ENCODE measurements around the gene CCT7. TPM values are rescaled to one million over a fixed set of nuclear protein-coding genes. Genes with fewer than 3 reads are reported as not detected.

Gene CCT7
- 542 to 951 TPM (median 575 TPM) in 5 replicates for total RNA-seq (2022; extraction: Qiagen RNA extraction)

GRCh38 chr2:73233932-73234832 lies at the start of gene CCT7:
Gene CCT7 (plus strand): TSS chr2:73234308. CDS start chr2:73234379, 71 bp downstream.

DNA sequence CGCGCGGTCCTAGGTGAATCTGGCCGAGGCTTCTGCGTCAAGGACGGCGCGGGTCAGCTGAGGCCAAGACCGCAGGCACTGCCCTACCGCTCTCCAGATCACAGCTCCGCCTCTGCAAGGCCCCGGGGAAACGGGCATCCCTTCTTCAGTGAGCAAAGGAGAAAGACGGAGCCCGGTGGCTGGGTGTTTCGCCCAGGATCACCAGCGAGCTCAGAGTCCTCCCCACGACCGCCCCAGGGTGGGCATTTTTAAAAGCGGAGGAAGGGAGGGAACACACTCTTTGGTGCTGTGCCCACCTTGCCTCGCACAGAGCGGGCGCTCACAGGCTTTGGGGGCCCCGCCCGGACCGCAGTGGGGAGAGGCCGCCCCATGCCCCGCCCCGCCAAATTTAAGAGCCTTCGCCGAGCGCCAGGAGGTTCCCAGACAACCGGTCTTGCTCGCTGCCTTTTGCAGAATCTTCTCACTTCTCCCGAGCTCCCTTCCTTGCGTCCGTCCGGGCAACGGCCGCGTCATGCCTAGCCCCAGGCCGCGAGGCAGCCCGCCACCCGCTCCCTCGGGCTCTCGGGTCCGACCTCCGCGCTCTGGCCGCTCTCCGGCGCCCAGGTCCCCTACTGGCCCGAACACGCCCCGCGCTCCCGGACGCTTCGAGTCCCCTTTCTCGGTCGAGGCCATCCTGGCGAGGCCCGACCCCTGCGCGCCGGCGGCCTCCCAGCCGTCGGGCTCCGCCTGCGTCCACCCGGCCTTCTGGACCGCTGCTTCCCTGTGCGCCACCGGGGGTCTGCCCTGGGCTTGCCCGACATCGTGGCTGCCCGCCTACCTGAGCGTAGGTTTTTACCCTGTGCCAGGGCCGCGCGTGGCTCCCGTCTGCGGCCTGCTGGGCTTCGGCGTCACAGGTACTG lies 31.7 kb upstream of the CCT7 start, which contains the start of gene NOTO:
TSS of gene NOTO (plus strand) at position 419 of the 899 bp plus-strand sequence. CDS start at position 512, 93 bp downstream.

DNA sequence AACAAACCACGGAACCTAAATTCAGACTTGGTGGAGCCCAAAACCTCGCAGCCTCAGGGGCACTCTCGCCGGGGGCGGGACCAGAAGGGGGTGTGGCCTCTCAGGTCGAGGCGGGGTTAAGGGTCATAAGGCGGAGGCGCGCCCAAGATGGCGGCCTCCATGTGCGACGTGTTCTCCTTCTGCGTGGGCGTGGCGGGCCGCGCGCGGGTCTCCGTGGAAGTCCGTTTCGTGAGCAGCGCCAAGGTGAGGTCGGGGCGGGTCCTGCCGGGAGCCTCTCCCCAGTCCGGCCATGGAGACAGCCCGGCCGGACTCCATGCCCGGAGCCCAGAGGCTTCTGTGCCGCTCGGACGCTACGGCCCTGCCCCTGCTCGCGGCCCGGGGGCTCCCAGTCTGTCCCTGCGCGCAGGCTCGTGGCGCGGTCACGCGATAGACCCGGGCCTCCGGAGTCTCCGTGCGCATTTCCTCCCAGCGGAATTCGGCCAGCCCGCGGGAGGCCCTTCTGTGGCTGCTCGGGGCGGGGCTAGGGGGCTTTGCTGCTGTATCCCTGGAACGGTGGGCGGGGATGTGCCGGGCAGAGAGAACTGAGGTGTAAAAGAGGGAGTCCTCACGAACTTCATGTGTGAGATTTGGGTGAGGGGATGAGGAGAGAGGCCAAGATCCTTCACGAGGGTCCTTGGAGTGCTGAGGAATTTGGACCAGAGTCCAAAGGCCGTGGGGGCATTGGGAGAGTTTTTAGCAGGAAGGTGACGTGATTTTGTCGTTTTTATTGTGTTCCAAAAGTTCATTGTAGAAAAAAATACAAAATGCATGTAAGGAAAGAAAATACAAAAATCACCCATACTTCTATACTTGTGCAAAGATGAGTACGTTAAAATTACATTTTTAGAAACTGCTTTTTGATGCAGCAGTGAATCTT lies 19.7 kb upstream of the CCT7 start, which contains the start of gene SMYD5:
TSS of gene SMYD5 (plus strand) at position 126 of the 916 bp plus-strand sequence. CDS start at position 148, 22 bp downstream.

DNA sequence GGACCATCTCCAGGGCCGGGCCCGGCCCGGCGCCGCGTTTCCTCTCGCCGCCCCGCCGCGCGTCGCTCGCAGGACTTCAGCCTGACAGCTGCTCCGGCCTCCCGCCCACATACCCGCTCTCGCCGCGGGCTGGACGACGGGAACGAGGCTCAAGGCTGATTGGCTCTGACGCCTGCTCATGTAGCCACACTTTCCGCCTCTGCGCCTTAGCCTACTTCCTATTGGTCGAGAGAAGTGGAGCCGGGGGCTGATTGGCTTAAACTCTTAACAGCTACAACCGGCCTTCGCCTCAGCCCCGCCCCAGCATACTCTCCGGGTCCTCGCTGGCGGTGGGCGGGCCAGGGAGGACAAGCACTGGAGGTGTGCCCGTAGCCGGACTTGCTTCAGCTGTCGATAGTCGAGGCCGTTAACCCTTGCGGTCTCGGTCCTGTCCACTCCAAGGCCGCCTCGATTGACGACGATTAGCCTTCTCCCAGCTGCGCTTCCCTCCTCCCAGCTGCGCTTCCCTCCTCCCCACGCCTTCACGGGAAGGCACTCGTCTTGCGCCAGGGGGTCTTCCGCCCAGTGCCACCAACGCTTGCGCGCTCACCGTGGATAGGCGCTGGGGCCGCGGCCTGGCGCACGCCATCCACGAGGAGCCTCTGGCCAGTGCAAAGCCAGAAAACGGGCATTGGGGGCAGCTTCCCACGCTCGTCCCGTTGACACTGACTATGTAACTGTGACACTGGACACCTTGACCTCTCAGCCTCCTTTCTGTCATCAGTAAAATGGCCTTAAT lies 765 bp upstream of the CCT7 start, which contains the start of gene PRADC1:
TSS of gene PRADC1 (minus strand) at position 86 of the 778 bp plus-strand sequence. CDS start at position 7, 79 bp downstream.

GRCh38 chr2:73284296-73285158 lies 50.4 kb downstream of the CCT7 start, which contains the start of gene FBXO41:
Gene FBXO41 (minus strand): TSS chr2:73284478. CDS start chr2:73269630, 14,848 bp downstream.

DNA sequence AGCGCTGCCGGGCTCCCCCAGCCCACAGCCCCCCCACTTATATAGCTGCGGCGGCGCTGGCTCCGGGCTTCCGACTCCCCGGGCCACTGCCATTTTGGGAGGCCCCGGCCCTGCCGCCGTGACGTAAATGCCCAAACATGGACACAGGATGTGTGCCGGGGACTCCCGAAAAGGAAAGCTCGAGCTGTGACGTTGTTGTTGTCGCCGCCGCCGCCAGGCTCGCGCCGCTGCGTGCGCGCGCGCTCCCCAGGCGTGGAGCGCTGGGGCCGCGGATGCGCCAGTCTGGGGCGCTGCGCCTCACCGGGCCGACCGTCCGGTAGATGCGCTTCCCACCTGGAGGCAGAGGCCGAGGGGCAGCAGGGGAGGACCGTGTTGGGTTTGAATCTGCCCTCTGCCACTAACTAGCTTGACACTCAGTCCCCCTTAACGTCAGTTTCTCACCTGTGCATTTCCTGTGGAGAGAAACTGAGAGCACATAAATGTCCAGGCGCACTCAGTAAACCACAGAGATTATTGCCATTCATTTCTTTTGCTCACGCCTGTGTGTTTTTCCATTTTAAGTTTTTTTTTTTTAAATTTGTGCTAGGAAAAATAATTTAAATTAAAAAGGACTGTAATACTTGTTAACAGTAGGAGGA lies 59.5 kb downstream of the CCT7 start, which contains the start of gene EGR4:
TSS of gene EGR4 (minus strand) at position 15 of the 638 bp plus-strand sequence. CDS start 231 bp downstream, outside the sequence.

Other genes starting within 250 kb of the CCT7 start
- gene SFXN5, start 162.6 kb upstream of the CCT7 start, total RNA-seq (2022; extraction: Qiagen RNA extraction), result 9.8 to 15.5 TPM (median 11.9 TPM) in 5 replicates
- 31.9 to 35.0 TPM (median 33.3 TPM) in 5 replicates for gene RAB11FIP5, start 121.4 kb upstream of the CCT7 start, total RNA-seq (2022; extraction: Qiagen RNA extraction)
- gene NOTO, start 31.7 kb upstream of the CCT7 start, total RNA-seq (2022; extraction: Qiagen RNA extraction), result 0.02 to 0.03 TPM in 2 of 5 replicates, not detected in the others
- 49.3 to 56.8 TPM (median 54.0 TPM) in 5 replicates for gene SMYD5, start 20.1 kb upstream of the CCT7 start, total RNA-seq (2022; extraction: Qiagen RNA extraction)
- gene PRADC1, start 1.1 kb upstream of the CCT7 start, total RNA-seq (2022; extraction: Qiagen RNA extraction), result 18.4 to 26.9 TPM (median 26.1 TPM) in 5 replicates
- gene FBXO41, start 50.2 kb downstream of the CCT7 start, total RNA-seq (2022; extraction: Qiagen RNA extraction), result 4.4 to 5.3 TPM (median 4.7 TPM) in 5 replicates
- gene EGR4, start 59.2 kb downstream of the CCT7 start, total RNA-seq (2022; extraction: Qiagen RNA extraction), result 0.19 to 0.32 TPM (median 0.25 TPM) in 5 replicates
- gene ALMS1, start 151.5 kb downstream of the CCT7 start, total RNA-seq (2022; extraction: Qiagen RNA extraction), result 7.9 to 10.2 TPM (median 9.3 TPM) in 5 replicates